Gastroesophageal sphincter (tissue), 3 donors: ENCODE measurements around the gene POMT1.

Source experiments
- CTCF ChIP-seq, 4 experiments: fragments of 200-600 bp in 2 of 4; fragments of 450-650 bp in 2 of 4; sonication (generic) in 1 of 4; IDR thresholded peaks; one replicate each; pipeline ENCODE4 v1.5.1; 2017 to 2019; ENCODE audit warnings: antibody characterized with exemption in 4 of 4, mild to moderate bottlenecking in 2 of 4, moderate library complexity in 2 of 4
- EP300 ChIP-seq: sonication (generic); formaldehyde crosslinking; IDR thresholded peaks from one replicate; pipeline ENCODE4 v1.6.1; 2017; ENCODE audit warnings: antibody characterized with exemption, mild to moderate bottlenecking
- POLR2A ChIP-seq, 2 donors: fragments of 450-650 bp; IDR thresholded peaks; one replicate each; pipeline ENCODE4 v1.6.1; 2017; ENCODE audit warnings: antibody characterized with exemption in 2 of 2, mild to moderate bottlenecking in 2 of 2, moderate library complexity in 1 of 2
- POLR2AphosphoS5 ChIP-seq: sonication (generic); formaldehyde crosslinking; IDR thresholded peaks from one replicate; pipeline ENCODE4 v1.6.1; 2017; ENCODE audit warnings: antibody characterized with exemption

- TF ChIP-seq CTCF (IDR thresholded peaks at IDR 0.05) (no peak), POLR2A (IDR thresholded peaks at IDR 0.05) (no peak), EP300 (no peak), POLR2AphosphoS5 (no peak)
Observed at GRCh38 chr9:131495785-131496184, 6.9 kb upstream of the POMT1 start.
